Activated CD4-positive, alpha-beta T cell treated with anti-CD3 and anti-CD28 coated beads, Interleukin-2, amount 50 U/mL, for 1 hour (primary cell): Measurements from ENCODE around the gene ZSCAN22.
A peak's percentile ranks its signal among the peaks of the same experiment; 100 is the strongest.

Source experiments
- DNase-seq: peaks from one replicate; pipeline ENCODE4 v3.0.0-alpha.2; 2020

ZSCAN22 gene

DNA sequence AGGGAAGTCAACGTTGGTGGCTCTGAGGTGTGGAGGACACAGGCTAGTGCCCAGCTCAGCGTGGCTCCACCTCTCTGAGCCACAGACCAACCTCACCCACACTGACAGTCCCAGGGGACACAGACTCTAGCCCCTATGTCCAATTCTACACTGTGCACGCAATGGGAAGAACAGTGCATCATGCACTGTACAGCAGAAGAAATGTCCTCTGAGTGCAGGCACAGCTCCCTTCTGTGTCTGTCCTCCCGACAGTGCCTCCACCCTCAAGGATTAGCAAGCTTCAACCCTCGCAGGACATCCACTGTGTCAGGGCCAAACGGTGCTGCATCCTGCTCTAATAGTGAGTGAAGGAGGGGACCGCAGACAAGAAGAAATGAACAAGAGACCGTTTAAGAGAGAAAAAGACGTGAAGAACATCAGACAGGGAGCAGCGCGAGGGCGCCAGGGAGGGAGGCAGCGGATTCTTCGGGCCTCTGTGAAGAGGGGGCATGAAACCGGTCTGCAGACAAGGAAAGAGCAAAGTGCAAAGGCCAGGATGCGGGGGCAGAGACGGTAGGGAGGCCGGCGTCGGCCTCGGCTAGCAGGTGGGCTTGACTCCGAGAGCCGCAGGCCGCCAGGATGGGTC, 53.4 kb downstream of the ZSCAN22 start:
- DNase-seq, result no peak

DNA sequence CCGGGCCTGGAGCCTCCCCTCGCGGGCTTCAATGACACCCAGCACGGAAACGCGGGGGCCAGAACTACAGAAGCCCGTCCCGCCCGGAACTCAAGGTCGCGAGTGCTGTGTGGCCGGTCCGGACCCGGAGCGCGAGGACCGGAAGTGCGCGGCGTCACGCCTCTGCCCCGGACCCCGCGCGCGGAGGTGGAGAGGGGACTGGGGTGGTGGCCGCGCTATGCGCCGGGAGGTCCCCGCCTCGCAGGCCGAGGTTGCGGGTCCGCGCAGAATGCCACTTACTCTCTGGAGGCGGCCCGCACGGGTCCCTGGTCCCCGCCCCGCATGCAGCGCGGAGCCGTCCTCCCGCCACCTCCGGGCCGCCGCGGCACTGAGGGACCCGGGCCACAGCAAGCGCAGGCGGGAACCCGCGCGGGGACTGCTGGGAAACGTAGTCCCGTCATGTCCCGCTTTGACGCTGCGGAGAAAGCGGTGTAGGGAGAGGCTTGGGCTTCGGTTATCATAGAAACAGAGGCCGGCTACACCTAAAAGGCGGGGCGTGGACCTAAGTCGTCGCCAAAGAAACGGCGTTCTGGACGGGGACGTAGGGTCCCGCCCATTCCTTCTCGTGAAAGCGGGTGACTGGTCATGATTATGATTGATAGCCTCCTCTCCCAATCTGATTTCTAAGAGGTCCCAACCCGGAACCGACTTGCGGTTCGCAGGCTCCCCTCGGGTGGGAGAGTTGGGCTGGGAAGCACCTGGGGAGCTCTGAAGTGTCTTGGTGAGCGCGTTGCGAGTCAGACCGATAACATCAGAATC, 54.1 kb downstream of the ZSCAN22 start, which contains the start of gene ZNF837:
Gene ZNF837 (minus strand): TSS at position 369 of the 798 bp plus-strand sequence. CDS start 11,698 bp downstream, outside the sequence.
- DNase-seq, result peak; percentile 96

DNA sequence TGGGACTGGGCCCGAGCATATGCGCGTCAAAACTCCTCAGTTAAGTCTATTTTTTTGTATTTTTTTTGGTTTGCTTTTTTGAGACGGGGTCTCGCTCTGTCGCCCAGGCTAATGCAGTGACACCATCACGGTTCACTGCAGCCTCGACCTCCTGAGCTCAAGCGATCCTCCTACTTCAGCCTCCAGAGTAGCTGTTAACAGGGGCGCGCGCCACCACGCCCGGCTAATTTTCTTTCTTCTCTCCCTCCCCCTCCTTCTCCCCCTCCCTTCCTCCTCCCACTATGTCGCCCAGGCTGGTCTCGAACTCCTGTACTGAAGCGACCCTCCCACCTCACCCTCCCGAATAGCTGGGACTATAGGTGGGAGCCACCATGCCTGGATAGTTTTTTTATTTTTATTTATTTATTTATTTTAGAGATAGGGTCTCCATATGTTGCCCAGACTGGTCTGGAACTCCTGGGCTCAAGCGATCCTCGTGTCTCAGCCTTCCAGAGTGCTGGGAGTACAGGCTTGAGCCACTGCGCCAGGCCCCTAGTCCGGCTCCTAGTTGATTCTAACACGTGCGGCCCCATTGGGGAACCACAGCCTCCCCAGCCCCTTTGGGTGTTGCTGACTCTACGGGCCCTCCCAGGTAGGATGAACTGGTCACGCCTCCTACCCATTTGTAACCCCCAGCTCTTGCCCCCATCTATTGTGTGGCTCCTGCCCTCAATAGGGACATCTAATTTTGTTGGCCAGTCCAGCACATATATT, 54.8 kb downstream of the ZSCAN22 start:
- DNase-seq, result no peak

DNA sequence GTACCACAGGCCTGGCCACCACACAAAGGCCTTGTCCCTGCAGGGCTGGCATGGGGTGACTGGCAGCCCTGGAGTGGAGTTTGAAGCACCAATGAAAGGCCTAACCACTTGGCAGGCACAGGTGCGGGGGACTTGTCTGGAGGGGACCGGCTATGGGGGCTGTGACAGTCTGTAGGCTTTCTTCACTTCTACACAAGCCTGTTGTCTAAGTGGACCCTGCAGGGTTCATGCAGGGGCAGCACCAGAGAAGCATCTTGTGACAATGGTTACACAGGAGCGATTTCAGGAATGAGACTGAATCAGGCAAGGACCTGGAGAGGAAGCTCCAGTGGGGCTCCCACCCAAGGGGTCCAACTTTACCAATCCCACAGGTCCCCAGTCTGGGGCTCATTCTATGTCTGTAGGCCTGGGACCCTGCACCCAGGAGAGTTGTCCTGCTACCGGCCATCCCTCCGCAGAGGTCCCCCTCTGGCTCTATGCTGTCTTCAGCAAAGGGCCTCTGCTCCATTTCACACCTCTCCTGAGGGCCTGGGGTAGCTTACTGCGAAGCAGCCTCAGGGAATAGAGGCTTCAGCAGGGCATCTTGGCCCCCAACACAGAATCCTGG, 56.3 kb downstream of the ZSCAN22 start:
- no peak for DNase-seq

DNA sequence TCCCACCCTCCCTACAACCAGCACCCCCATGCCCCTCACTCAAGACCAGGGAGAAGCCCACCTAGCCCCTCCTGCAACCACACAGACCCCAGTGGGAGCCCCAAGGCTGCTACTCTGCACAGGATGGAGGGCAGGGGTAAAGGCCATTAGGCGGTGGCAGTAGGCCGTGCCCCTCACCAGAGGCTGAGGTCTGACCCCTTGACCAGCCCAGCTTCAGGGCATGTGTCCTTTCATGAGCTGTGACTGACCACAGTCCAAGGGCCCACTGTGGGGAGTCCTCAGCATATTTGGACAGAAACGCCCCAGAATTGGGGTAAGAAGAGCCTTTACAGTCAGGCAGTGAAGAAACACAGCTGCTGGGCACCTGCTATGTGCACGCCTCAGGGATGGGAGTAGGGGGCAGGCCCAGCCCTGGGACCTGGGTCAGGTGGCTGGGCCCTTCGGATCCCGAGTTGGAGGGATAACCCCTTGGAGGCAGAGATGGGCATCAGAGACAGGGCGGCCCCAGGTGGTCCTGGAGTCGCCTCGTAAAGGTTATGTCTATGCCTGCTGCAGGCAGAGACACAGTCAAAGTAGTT, 58.6 kb downstream of the ZSCAN22 start:
- no peak for DNase-seq

DNA sequence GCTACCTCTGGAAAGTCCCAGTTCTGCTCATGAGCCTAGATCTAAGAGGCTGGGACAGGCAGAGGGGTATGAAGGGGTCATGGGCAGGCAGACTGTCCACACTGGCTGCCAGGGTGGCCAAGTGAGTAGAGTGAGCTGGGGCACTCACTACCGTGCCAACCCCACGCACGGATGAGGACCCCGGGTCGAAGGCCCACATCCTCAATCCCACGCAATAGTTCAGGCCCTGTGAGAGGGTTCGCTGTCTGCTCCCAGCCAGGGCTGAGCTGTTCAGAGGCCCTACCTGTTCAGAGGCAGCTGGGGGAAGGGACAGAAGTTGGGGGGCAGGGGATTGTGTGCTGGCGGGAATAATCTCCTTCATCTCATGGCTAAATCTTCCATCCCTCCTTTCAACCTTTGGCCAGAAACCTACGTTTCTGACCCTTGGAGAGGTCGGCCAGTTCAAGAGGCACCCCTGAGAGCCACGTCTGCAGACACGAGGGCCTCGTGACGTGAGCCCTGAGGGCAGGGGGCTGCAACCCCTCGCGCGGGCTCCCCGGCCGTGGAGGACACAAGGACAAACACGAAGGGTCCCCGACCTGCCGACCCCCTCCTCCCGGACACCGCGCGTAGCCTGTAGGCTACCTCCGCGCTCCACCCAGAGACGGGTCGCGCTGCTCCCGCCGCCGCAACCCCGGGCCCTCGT, 59.2 kb downstream of the ZSCAN22 start:
- DNase-seq, result no peak

DNA sequence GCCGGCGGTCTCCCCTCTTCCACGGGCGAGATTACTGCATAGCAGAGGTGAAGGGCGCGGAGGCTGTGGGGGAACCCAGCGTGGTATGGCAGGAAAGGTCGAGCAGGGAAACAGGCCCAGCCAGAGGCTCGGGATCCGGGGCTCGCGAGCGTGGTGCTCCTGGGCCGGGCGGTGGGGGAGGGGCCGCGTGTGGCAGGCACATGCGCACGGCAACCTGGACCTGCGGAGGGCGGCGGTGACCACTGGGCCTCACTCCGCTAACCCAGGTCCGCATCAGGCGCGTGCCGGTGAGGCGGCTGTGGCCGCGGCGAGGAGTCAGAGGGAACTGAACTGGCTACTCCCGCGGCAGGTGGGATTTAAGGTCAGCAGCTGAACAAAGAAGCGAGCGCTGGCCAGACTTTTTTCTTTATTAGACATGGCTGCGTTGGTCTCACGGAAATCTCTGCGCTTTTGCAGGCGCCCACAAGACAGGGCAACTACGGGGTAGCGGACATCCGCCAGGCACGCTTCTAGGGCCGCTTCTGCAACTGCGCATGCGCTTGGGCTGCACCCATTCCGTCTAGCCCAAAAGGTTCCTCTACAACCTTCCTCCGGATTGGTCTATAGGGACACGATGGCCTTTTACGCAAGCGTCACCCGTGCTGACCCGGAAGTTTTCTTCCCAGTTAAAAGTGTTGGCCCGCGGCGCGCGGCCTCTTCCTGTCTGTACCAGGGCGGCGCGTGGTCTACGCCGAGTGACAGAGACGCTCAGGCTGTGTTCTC, 60.0 kb downstream of the ZSCAN22 start, which contains the start of gene RPS5:
Gene RPS5 (plus strand): TSS at position 694 of the 762 bp plus-strand sequence. CDS start 869 bp downstream, outside the sequence.
- peak; percentile 93 for DNase-seq

DNA sequence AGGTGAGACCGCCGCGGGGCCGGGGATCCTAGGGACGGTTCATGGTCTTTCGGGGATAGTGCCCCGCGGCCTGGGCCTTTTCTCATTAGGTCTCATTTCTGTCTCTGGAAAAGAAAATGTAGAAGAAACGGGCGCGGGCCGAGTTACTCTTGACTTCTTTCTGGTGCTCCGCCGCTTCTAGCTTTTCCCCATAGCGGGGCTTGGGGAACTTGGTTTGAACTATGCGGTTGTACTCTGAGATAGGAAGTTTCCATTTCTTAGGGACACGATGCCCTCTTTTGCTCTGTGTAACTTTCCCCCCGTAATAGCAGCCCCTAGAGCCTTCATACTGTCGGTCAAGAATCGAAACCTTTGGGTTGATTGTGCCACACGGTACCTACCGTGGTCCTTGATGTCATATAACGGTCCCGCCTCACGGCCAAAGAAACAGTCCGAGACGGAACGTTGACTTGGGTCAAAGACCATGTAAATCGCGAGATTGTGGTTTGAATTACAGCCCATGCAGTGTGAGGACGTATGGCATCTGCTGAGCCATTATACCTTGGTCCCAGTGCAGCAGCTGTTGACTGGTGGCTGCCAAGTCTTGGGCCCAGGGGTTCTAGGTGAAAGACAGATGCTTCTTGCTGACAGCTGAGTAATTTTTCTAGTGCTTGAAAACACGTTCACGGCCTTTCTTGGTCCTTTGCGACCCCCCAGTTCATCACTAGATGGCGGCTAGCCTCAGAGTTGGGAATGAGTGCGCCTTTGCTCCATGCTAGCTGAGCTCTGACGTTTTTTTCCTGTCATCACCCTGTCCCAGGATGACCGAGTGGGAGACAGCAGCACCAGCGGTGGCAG, 60.8 kb downstream of the ZSCAN22 start:
- DNase-seq, result no peak

DNA sequence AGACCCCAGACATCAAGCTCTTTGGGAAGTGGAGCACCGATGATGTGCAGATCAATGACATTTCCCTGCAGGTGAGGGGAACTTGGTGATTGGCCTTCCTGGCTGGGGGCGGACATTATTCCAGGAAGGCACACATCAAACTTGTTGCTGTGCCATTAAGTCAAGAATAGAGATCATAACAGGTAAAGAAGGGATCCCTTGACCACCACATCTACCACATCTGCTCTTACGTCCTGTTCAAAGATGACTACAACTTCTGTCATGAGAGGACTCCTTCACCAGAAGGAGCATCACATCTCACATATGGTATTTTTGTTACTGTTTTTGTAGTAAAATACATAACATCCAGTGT, 61.4 kb downstream of the ZSCAN22 start:
- no peak for DNase-seq
